ENCODE measurements around the gene TEX26. TPM values are rescaled to one million over a fixed set of nuclear protein-coding genes. Genes with fewer than 3 reads are reported as not detected.

The TEX26 gene
- total and polyA plus RNA-seq, 2 of the 4 experiments (the other 2 are of a cell fraction), result not detected

DNA sequence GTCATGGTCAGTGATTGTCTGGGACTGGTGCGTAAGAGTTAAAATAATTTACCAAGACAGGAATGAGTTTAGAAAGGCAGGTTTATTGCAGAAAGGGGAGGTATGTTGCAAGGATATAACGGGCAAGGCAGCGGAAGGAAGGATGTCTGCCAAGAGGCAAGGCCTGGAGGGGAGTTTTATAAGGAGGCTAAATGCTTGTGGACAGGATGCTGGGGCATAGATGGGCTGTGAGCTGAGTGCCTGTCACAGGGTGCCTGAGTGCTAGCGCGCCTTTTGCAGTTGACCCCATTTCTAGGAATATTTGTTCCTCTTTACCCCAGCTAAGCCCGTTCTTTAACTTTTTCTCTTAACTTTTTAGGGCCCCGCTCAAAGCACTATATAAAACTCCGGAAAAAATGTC is 58.7 kb downstream of the TEX26 start:
- no peak overlapping the region for H3K4ac ChIP-seq (ENCODE audit: low read depth, low read length)
- no peaks in the 10 kb centered on the region for H4K20me1 ChIP-seq (ENCODE audit: insufficient read depth, low read length)
- no peak overlapping the region for H3K27ac ChIP-seq (ENCODE audit: insufficient read depth, low read length)
- intact Hi-C loops (cut with micrococcal nuclease) (no loop called here), in situ Hi-C loops (cut with MboI; ENCODE audit: low sequenced_read_pairs) (no loop called here), dilution Hi-C loops (cut with HindIII; ENCODE audit: low sequenced_read_pairs, unreplicated experiment) (no loop called here)
- no peaks in the 10 kb centered on the region for H3K36me3 ChIP-seq (ENCODE audit: control insufficient read depth, insufficient read depth, low read length)
- H4K5ac ChIP-seq (ENCODE audit: low read depth, low read length), result no peak overlapping the region
- ChIA-PET POLR2A (ENCODE audit: unreplicated experiment) (no interaction called here), CTCF (no interaction called here)
- H3K9me1 ChIP-seq (ENCODE audit: insufficient read depth, low read length), result no peaks in the 10 kb centered on the region
- H2AK9ac ChIP-seq (replicated peaks; ENCODE audit: low read depth, low read length, poor library complexity), result no peak overlapping the region
- H2AFZ ChIP-seq (replicated peaks; ENCODE audit: low read length, poor library complexity), result no peak overlapping the region
- no peak overlapping the region for H4K91ac ChIP-seq (ENCODE audit: insufficient read depth, low read depth, low read length)
- no peak overlapping the region for H3K4me2 ChIP-seq (ENCODE audit: low read depth, low read length)
- TF ChIP-seq BHLHE40 (IDR thresholded peaks at IDR 0.05; ENCODE audit: low read depth, low read length) (no peak), MAFK (IDR thresholded peaks at IDR 0.05; ENCODE audit: low read depth, low read length) (no peak), FOS (IDR thresholded peaks at IDR 0.05; ENCODE audit: low read depth, low read length) (no peak), CEBPB (IDR thresholded peaks at IDR 0.05; ENCODE audit: low read depth, low read length) (no peak), NFE2L2 (IDR thresholded peaks at IDR 0.05; ENCODE audit: low read depth, low read length) (no peak), RAD21 (IDR thresholded peaks at IDR 0.05; ENCODE audit: low read length) (no peak), SMC3 (IDR thresholded peaks at IDR 0.05; ENCODE audit: low read depth, low read length) (no peak), RFX5 (IDR thresholded peaks at IDR 0.05; ENCODE audit: low read depth, low read length) (no peak), MAZ (IDR thresholded peaks at IDR 0.05; ENCODE audit: borderline replicate concordance, low read depth, low read length) (no peak), MXI1 (IDR thresholded peaks at IDR 0.05; ENCODE audit: borderline replicate concordance, low read depth, low read length) (no peak), RCOR1 (IDR thresholded peaks at IDR 0.05; ENCODE audit: insufficient replicate concordance, low read length) (no peak), POLR2A (IDR thresholded peaks at IDR 0.05; ENCODE audit: low read depth, low read length) (no peak), CHD1 (IDR thresholded peaks at IDR 0.05; ENCODE audit: low read depth, low read length) (no peak)
- TF ChIP-seq, protein P1, sequence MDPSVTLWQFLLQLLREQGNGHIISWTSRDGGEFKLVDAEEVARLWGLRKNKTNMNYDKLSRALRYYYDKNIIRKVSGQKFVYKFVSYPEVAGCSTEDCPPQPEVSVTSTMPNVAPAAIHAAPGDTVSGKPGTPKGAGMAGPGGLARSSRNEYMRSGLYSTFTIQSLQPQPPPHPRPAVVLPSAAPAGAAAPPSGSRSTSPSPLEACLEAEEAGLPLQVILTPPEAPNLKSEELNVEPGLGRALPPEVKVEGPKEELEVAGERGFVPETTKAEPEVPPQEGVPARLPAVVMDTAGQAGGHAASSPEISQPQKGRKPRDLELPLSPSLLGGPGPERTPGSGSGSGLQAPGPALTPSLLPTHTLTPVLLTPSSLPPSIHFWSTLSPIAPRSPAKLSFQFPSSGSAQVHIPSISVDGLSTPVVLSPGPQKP (IDR thresholded peaks at IDR 0.05; ENCODE audit: borderline replicate concordance, low read depth, low read length), result no peak
- TF ChIP-seq, protein P2, sequence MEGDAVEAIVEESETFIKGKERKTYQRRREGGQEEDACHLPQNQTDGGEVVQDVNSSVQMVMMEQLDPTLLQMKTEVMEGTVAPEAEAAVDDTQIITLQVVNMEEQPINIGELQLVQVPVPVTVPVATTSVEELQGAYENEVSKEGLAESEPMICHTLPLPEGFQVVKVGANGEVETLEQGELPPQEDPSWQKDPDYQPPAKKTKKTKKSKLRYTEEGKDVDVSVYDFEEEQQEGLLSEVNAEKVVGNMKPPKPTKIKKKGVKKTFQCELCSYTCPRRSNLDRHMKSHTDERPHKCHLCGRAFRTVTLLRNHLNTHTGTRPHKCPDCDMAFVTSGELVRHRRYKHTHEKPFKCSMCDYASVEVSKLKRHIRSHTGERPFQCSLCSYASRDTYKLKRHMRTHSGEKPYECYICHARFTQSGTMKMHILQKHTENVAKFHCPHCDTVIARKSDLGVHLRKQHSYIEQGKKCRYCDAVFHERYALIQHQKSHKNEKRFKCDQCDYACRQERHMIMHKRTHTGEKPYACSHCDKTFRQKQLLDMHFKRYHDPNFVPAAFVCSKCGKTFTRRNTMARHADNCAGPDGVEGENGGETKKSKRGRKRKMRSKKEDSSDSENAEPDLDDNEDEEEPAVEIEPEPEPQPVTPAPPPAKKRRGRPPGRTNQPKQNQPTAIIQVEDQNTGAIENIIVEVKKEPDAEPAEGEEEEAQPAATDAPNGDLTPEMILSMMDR (conservative IDR thresholded peaks at IDR 0.05; ENCODE audit: low read depth, low read length), result no peak
- TF ChIP-seq, protein P3, sequence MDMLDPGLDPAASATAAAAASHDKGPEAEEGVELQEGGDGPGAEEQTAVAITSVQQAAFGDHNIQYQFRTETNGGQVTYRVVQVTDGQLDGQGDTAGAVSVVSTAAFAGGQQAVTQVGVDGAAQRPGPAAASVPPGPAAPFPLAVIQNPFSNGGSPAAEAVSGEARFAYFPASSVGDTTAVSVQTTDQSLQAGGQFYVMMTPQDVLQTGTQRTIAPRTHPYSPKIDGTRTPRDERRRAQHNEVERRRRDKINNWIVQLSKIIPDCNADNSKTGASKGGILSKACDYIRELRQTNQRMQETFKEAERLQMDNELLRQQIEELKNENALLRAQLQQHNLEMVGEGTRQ (IDR thresholded peaks at IDR 0.05; ENCODE audit: low read depth, low read length), result no peak
- H3K9ac ChIP-seq (ENCODE audit: low read depth, low read length), result no peak overlapping the region
- H2BK15ac ChIP-seq (ENCODE audit: low read depth, low read length), result no peak overlapping the region
- DNase-seq, result no peak
- H2BK20ac ChIP-seq (ENCODE audit: low read depth, low read length), result no peak overlapping the region
- no peak overlapping the region for H3K23ac ChIP-seq (ENCODE audit: low read depth, low read length)
- H3K56ac ChIP-seq (ENCODE audit: extremely low read depth, insufficient read depth, low read length), result no peak overlapping the region
- H3K4me1 ChIP-seq (ENCODE audit: control insufficient read depth, insufficient read depth, low read length), result no peaks in the 10 kb centered on the region
- no peak overlapping the region for H3K4me3 ChIP-seq (ENCODE audit: insufficient read depth, low read depth, low read length)
- no peak overlapping the region for H4K8ac ChIP-seq (ENCODE audit: low read depth in 2 of 2, low read length in 2 of 2)
- no CpG with 5 or more reads among the region's 8 CpGs for WGBS, 2 experiments (ENCODE audit: extremely low coverage in 2 of 2, insufficient read length in 1 of 2)
- peaks cover 7% of the 10 kb centered on the region; the same call in 1 of the 2 replicates for H3K27me3 ChIP-seq (ENCODE audit: control insufficient read depth, insufficient read depth, low read length)
- no TSS peak for BruUV-seq (replicated peaks)
- H3K79me1 ChIP-seq (ENCODE audit: low read depth in 1 of 2, low read length in 2 of 2), result no peaks in the 10 kb centered on the region
- H2AK5ac ChIP-seq (ENCODE audit: low read depth, low read length), result no peak overlapping the region
- H3K18ac ChIP-seq (ENCODE audit: low read depth, low read length), result no peak overlapping the region
- no peak overlapping the region for H2BK5ac ChIP-seq (ENCODE audit: low read depth, low read length, poor library complexity, severe bottlenecking)
- H3K9me3 ChIP-seq (ENCODE audit: control insufficient read depth, insufficient read depth, low read length), result peaks cover 3% of the 10 kb centered on the region; the same call in 1 of the 2 replicates
- H2BK120ac ChIP-seq (ENCODE audit: low read depth, low read length), result no peak overlapping the region
- no peak for ATAC-seq (ENCODE audit: low read depth)
- no peak overlapping the region for H3K14ac ChIP-seq (replicated peaks; ENCODE audit: low read depth, low read length)

Measured in IMR-90 (cell line).